Measurements from ENCODE around the gene CASK.

- TF ChIP-seq CTCF (IDR thresholded peaks at IDR 0.05; ENCODE audit: low read depth, low read length, missing input control): no peak
- TF ChIP-seq GABPA (IDR thresholded peaks at IDR 0.05 in 1 of 2, conservative IDR thresholded peaks at IDR 0.05 in 1 of 2): no peak
- no peak for TF ChIP-seq TAF1 (conservative IDR thresholded peaks at IDR 0.05)
- no peak for TF ChIP-seq EGR1 (IDR thresholded peaks at IDR 0.05; ENCODE audit: low read depth in 2 of 2)
- no peak for TF ChIP-seq RAD21 (IDR thresholded peaks at IDR 0.05)
- no peak for TF ChIP-seq ZBTB33 (IDR thresholded peaks at IDR 0.05)
- TF ChIP-seq NR2F2 (IDR thresholded peaks at IDR 0.05): no peak
- TF ChIP-seq YY1 (IDR thresholded peaks at IDR 0.05): no peak
- TF ChIP-seq REST (IDR thresholded peaks at IDR 0.05): no peak
- TF ChIP-seq SP1 (IDR thresholded peaks at IDR 0.05): no peak
- no peak for TF ChIP-seq ATF3 (IDR thresholded peaks at IDR 0.05)
These were observed 304.1 kb downstream of the CASK start for GRCh38 chrX:41619221-41619620.
